MM.1S (cell line): Measurements from ENCODE around the gene XPOT.

ENCODE experiments used
- EZH2 ChIP-seq: fragments of 300-600 bp; sonication (generic); optimal IDR thresholded peaks from 2 replicates; pipeline ENCODE3; 2017; ENCODE audit warnings: low read depth, mild to moderate bottlenecking, antibody characterized with exemption, low read length, mixed read lengths
- EZH2phosphoT487 ChIP-seq: fragments of 300-600 bp; sonication (generic); IDR thresholded peaks from 2 replicates; pipeline ENCODE4 v1.6.1; 2018; ENCODE audit warnings: antibody characterized with exemption, low read length
- TF ChIP-seq, protein P1 (sequence below): fragments of 300-600 bp; sonication (generic); IDR thresholded peaks from 2 replicates; pipeline ENCODE4 v1.5.1; 2016; ENCODE audit warnings: antibody characterized with exemption, low read length, mixed read lengths

DNA sequence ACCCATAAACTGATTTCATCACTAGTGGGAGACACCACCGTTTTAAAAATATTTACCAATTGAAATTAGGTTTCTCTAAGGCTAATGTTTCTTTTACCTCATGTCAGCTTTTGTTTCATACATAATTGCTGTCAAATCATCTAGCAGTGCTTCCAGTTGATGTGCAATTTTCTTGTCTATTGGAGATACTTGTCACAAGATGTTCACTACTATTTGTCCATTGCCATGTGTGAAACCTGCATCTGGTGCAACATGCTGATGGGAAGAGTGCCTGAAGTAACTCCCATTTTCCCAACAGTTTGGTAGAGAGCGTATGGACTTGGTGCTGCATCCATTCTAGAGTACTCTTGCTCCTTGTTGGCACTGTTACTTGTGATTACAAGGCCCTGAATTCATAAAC, 9.7 kb downstream of the XPOT start:
- TF ChIP-seq, protein P1, sequence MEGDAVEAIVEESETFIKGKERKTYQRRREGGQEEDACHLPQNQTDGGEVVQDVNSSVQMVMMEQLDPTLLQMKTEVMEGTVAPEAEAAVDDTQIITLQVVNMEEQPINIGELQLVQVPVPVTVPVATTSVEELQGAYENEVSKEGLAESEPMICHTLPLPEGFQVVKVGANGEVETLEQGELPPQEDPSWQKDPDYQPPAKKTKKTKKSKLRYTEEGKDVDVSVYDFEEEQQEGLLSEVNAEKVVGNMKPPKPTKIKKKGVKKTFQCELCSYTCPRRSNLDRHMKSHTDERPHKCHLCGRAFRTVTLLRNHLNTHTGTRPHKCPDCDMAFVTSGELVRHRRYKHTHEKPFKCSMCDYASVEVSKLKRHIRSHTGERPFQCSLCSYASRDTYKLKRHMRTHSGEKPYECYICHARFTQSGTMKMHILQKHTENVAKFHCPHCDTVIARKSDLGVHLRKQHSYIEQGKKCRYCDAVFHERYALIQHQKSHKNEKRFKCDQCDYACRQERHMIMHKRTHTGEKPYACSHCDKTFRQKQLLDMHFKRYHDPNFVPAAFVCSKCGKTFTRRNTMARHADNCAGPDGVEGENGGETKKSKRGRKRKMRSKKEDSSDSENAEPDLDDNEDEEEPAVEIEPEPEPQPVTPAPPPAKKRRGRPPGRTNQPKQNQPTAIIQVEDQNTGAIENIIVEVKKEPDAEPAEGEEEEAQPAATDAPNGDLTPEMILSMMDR = no peak
- TF ChIP-seq EZH2phosphoT487 (no peak), EZH2 (no peak)
